Loucy (cell line): ENCODE data around the gene DDX60.

ENCODE experiments used
- EZH2phosphoT487 ChIP-seq: fragments of 200-600 bp; IDR thresholded peaks from 2 replicates; pipeline ENCODE4 v1.6.1; 2018; ENCODE audit warnings: antibody characterized with exemption, mild to moderate bottlenecking, moderate library complexity, borderline replicate concordance
- TF ChIP-seq, protein P1 (sequence below): fragments of 200-600 bp; sonication (generic); conservative IDR thresholded peaks from 2 replicates; pipeline ENCODE4 v1.5.1; 2014; ENCODE audit warnings: mild to moderate bottlenecking, antibody characterized with exemption, low read length

DNA sequence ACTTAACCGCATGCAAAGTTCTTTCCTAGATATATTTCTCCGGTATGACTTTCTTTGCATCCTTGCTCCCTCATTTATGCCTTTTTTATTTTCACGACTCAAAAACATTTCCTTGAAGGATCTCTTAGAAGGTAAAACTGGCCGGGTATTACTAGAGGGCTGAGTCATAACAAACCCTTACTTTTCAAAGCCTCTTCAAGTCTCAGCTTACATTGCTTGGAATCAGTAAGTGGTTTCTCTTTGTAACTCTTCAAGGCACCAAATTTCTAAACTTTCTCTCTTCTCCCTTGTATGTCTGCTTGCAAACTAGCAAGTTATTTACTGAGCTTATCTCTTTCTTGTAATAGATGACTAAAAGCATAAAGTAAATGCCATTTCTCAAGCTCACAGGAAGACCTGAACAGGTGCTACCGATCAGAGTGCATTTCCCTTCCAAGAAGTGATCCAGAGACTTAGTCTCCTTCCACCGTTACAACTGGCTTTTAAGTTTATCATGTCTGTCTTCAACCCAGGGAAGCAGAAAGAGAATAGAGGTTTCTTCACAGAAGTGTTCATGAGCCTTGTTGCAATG is 150.8 kb downstream of the DDX60 start:
- TF ChIP-seq EZH2phosphoT487: no peak
- TF ChIP-seq, protein P1, sequence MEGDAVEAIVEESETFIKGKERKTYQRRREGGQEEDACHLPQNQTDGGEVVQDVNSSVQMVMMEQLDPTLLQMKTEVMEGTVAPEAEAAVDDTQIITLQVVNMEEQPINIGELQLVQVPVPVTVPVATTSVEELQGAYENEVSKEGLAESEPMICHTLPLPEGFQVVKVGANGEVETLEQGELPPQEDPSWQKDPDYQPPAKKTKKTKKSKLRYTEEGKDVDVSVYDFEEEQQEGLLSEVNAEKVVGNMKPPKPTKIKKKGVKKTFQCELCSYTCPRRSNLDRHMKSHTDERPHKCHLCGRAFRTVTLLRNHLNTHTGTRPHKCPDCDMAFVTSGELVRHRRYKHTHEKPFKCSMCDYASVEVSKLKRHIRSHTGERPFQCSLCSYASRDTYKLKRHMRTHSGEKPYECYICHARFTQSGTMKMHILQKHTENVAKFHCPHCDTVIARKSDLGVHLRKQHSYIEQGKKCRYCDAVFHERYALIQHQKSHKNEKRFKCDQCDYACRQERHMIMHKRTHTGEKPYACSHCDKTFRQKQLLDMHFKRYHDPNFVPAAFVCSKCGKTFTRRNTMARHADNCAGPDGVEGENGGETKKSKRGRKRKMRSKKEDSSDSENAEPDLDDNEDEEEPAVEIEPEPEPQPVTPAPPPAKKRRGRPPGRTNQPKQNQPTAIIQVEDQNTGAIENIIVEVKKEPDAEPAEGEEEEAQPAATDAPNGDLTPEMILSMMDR: no peak
